HepG2 (cell line): ENCODE data around the gene KAT14. TPM values are rescaled to one million over a fixed set of nuclear protein-coding genes. Genes with fewer than 3 reads are reported as not detected.

ENCODE experiments used
- CCDC6 ChIP-seq: sonication (generic); formaldehyde crosslinking; IDR thresholded peaks from 2 replicates; pipeline ENCODE4 v1.8.1; 2022; ENCODE audit warnings: mild to moderate bottlenecking, missing genetic modification reagents, moderate library complexity
- FOSL1 ChIP-seq: sonication (generic); formaldehyde crosslinking; IDR thresholded peaks from 2 replicates; pipeline ENCODE4 v1.9.0; 2021; ENCODE audit warnings: missing genetic modification reagents, borderline replicate concordance
- GABPA ChIP-seq, 2 experiments: IDR thresholded peaks; 2 replicates each; pipeline ENCODE4 v1.6.1; 2011 to 2016; ENCODE audit warnings: low read depth in 2 of 2, low read length in 1 of 2, missing biosample characterization in 1 of 2, missing genetic modification characterization in 1 of 2
- GABPB1 ChIP-seq: IDR thresholded peaks from 2 replicates; pipeline ENCODE4 v1.6.1; 2016; ENCODE audit warnings: mild to moderate bottlenecking, missing genetic modification reagents, moderate library complexity, missing compliant biosample characterization
- GZF1 ChIP-seq: sonication (generic); formaldehyde crosslinking; IDR thresholded peaks from 2 replicates; pipeline ENCODE4 v1.5.1; 2020; ENCODE audit warnings: mild to moderate bottlenecking, missing genetic modification reagents
- HNF4A ChIP-seq: sonication (generic); formaldehyde crosslinking; IDR thresholded peaks from 2 replicates; pipeline ENCODE4 v1.4.0; 2020; ENCODE audit warnings: missing genetic modification reagents
- KAT7 ChIP-seq: IDR thresholded peaks from 2 replicates; pipeline ENCODE4 v1.6.1; 2018; ENCODE audit warnings: borderline replicate concordance, missing compliant biosample characterization
- NFYB ChIP-seq: sonication (generic); formaldehyde crosslinking; IDR thresholded peaks from 2 replicates; pipeline ENCODE4 v1.4.0; 2020; ENCODE audit warnings: missing genetic modification reagents
- SIX1 ChIP-seq: sonication (generic); formaldehyde crosslinking; IDR thresholded peaks from 2 replicates; pipeline ENCODE4 v1.4.0; 2020; ENCODE audit warnings: missing genetic modification reagents, borderline replicate concordance
- SOX13 ChIP-seq, 3 experiments: fragments of 450-650 bp in 1 of 3; sonication (generic) in 1 of 3; formaldehyde crosslinking in 1 of 3; IDR thresholded peaks in 2 of 3; conservative IDR thresholded peaks in 1 of 3; 2 replicates each; pipeline versions ENCODE4 v1.5.0 to v1.6.1; 2016 to 2020; ENCODE audit warnings: antibody characterized with exemption in 1 of 3, mild to moderate bottlenecking in 1 of 3, missing compliant biosample characterization in 1 of 3, missing genetic modification reagents in 1 of 3, moderate library complexity in 1 of 3
- ZFP1 ChIP-seq: IDR thresholded peaks from 2 replicates; pipeline ENCODE4 v1.6.1; 2016
- ZFY ChIP-seq: sonication (generic); formaldehyde crosslinking; IDR thresholded peaks from 2 replicates; pipeline ENCODE4 v1.4.0; 2020; ENCODE audit warnings: missing genetic modification reagents
- ZFYVE20 ChIP-seq: sonication (generic); formaldehyde crosslinking; IDR thresholded peaks from 2 replicates; pipeline ENCODE4 v1.8.0; 2023; ENCODE audit warnings: low read depth, mild to moderate bottlenecking, moderate library complexity, missing genetic modification reagents, borderline replicate concordance
- ZNF136 ChIP-seq: sonication (generic); formaldehyde crosslinking; IDR thresholded peaks from 2 replicates; pipeline ENCODE4 v1.8.1; 2022; ENCODE audit warnings: low read depth, mild to moderate bottlenecking, moderate library complexity, missing genetic modification reagents
- ZNF317 ChIP-seq: sonication (generic); formaldehyde crosslinking; IDR thresholded peaks from 2 replicates; pipeline ENCODE4 v1.5.0; 2020; ENCODE audit warnings: mild to moderate bottlenecking, missing genetic modification reagents
- ZNF431 ChIP-seq: sonication (generic); formaldehyde crosslinking; IDR thresholded peaks from 2 replicates; pipeline ENCODE4 v1.9.0; 2022; ENCODE audit warnings: missing genetic modification reagents, low read depth, mild to moderate bottlenecking, borderline replicate concordance
- ZNF543 ChIP-seq: sonication (generic); formaldehyde crosslinking; IDR thresholded peaks from 2 replicates; pipeline ENCODE4 v1.4.0; 2020; ENCODE audit warnings: mild to moderate bottlenecking, missing genetic modification reagents
- polyA plus RNA-seq, 8 experiments: library from polyadenylated mRNA; depleted of rRNA in 3 of 8; stranded (reverse) in 7 of 8; unstranded in 1 of 8; fragments of >200 nt; fragmentation: Illumina TruSeq in 4 of 8; extraction: Trizol in 4 of 8; gene quantifications; 2 replicates each; pipeline versions ENCODE4 v1.2.1 to v1.2.3, GENCODE V29; 2011 to 2016; ENCODE audit warnings: low read depth in 4 of 8, missing spikeins in 1 of 8, mixed read lengths in 1 of 8; ENCODE audit not compliant: insufficient read depth in 1 of 8
- total RNA-seq, 5 experiments: library from RNA; depleted of rRNA; stranded (reverse); fragments of >200 nt; fragmentation: Illumina TruSeq; extraction: Trizol; gene quantifications; 2 replicates each; pipeline ENCODE4 v1.2.3, GENCODE V29; 2016; ENCODE audit warnings: low read depth in 1 of 5
- TF ChIP-seq, protein P1 (sequence below): IDR thresholded peaks from 2 replicates; pipeline ENCODE4 v1.4.0; 2020; ENCODE audit warnings: mild to moderate bottlenecking, missing genetic modification reagents
- TF ChIP-seq, protein P2 (sequence below): sonication (generic); formaldehyde crosslinking; IDR thresholded peaks from 2 replicates; pipeline ENCODE4 v1.8.1; 2023; ENCODE audit warnings: mild to moderate bottlenecking, moderate library complexity, missing genetic modification reagents
- TF ChIP-seq, protein P3 (sequence below): sonication (generic); formaldehyde crosslinking; IDR thresholded peaks from 2 replicates; pipeline ENCODE4 v1.9.0; 2021; ENCODE audit warnings: missing genetic modification reagents, mild to moderate bottlenecking, borderline replicate concordance
- TF ChIP-seq, protein P4 (sequence below): sonication (generic); formaldehyde crosslinking; conservative IDR thresholded peaks from 2 replicates; pipeline ENCODE4 v1.4.0; 2020; ENCODE audit warnings: missing genetic modification reagents

Gene KAT14
- total and polyA plus RNA-seq, 2 of the 13 experiments (the other 11 are each of a cell fraction or from before 2014, with no cell fraction given) = 5.1 to 15.1 TPM

DNA sequence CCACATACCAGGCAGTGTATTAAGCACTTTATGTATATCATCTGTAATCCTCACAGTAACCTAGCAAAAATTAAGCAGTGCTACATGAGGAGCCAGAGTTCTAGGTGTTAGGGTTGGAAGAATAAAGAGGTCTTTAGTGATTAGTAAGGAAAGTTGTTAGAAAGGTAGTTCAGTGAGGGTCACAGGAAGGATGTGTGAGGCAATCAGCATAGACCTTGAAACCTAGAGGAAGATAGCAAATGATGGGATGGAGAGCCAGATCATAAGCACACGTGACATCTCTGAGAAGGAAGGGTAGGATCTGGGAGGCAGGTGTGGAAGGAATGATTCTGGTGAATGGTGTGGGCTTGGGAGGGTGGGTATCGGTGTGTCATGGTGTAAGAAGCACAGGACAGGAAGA is 2.2 kb downstream of the KAT14 start (continued):
- TF ChIP-seq ZFYVE20 = no peak
- TF ChIP-seq SOX13 (IDR thresholded peaks at IDR 0.05) = no peak
- TF ChIP-seq SOX13 (CRISPR knock-in tag; conservative IDR thresholded peaks at IDR 0.05 in 1 of 2, IDR thresholded peaks at IDR 0.05 in 1 of 2) = 0 out of 4 replicates have a peak, but pooled peaks of 1 of the 2 experiments have one; percentile 7
- TF ChIP-seq, protein P1, sequence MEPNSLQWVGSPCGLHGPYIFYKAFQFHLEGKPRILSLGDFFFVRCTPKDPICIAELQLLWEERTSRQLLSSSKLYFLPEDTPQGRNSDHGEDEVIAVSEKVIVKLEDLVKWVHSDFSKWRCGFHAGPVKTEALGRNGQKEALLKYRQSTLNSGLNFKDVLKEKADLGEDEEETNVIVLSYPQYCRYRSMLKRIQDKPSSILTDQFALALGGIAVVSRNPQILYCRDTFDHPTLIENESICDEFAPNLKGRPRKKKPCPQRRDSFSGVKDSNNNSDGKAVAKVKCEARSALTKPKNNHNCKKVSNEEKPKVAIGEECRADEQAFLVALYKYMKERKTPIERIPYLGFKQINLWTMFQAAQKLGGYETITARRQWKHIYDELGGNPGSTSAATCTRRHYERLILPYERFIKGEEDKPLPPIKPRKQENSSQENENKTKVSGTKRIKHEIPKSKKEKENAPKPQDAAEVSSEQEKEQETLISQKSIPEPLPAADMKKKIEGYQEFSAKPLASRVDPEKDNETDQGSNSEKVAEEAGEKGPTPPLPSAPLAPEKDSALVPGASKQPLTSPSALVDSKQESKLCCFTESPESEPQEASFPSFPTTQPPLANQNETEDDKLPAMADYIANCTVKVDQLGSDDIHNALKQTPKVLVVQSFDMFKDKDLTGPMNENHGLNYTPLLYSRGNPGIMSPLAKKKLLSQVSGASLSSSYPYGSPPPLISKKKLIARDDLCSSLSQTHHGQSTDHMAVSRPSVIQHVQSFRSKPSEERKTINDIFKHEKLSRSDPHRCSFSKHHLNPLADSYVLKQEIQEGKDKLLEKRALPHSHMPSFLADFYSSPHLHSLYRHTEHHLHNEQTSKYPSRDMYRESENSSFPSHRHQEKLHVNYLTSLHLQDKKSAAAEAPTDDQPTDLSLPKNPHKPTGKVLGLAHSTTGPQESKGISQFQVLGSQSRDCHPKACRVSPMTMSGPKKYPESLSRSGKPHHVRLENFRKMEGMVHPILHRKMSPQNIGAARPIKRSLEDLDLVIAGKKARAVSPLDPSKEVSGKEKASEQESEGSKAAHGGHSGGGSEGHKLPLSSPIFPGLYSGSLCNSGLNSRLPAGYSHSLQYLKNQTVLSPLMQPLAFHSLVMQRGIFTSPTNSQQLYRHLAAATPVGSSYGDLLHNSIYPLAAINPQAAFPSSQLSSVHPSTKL (CRISPR knock-in tag) = peak; percentile 58
- TF ChIP-seq GABPA (IDR thresholded peaks at IDR 0.05; ENCODE audit: low read depth, low read length) = no peak
- TF ChIP-seq GABPA (CRISPR knock-in tag; IDR thresholded peaks at IDR 0.05; ENCODE audit: low read depth) = no peak
- TF ChIP-seq ZFY (CRISPR knock-in tag) = no peak
- no peak for TF ChIP-seq SIX1
- TF ChIP-seq, protein P2, sequence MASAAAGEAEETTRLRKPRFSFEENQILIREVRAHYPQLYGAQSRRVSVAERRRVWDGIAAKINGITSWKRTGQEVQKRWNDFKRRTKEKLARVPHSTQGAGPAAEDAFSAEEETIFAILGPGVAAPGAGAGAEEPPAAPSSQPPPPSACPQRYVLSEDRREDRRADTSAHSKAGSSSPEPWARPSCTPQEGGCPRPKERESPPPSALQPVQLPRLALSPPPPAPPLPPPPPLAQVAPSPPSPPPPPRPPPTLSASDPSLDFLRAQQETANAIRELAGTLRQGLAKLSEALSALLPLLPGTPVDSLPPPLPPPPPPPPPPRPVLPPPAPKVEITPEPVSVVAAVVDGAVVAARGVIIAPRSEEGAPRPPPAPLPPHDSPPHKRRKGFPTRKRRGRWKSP (CRISPR knock-in tag) = no peak
- no peak for TF ChIP-seq ZNF317
- TF ChIP-seq, protein P3, sequence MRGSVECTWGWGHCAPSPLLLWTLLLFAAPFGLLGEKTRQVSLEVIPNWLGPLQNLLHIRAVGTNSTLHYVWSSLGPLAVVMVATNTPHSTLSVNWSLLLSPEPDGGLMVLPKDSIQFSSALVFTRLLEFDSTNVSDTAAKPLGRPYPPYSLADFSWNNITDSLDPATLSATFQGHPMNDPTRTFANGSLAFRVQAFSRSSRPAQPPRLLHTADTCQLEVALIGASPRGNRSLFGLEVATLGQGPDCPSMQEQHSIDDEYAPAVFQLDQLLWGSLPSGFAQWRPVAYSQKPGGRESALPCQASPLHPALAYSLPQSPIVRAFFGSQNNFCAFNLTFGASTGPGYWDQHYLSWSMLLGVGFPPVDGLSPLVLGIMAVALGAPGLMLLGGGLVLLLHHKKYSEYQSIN (CRISPR knock-in tag) = no peak
- no peak for TF ChIP-seq ZNF431
- no peak for TF ChIP-seq CCDC6 (CRISPR knock-in tag)
- no peak for TF ChIP-seq NFYB (CRISPR knock-in tag)
- peak; percentile 41; the same call in 1 of the 2 replicates for TF ChIP-seq HNF4A
- no peak for TF ChIP-seq ZFP1 (CRISPR knock-in tag)
- no peak for TF ChIP-seq GZF1 (CRISPR knock-in tag)
- TF ChIP-seq ZNF543 = no peak
- no peak for TF ChIP-seq FOSL1
- no peak for TF ChIP-seq ZNF136
- TF ChIP-seq GABPB1 (CRISPR knock-in tag) = no peak
- TF ChIP-seq, protein P4, sequence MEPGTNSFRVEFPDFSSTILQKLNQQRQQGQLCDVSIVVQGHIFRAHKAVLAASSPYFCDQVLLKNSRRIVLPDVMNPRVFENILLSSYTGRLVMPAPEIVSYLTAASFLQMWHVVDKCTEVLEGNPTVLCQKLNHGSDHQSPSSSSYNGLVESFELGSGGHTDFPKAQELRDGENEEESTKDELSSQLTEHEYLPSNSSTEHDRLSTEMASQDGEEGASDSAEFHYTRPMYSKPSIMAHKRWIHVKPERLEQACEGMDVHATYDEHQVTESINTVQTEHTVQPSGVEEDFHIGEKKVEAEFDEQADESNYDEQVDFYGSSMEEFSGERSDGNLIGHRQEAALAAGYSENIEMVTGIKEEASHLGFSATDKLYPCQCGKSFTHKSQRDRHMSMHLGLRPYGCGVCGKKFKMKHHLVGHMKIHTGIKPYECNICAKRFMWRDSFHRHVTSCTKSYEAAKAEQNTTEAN (CRISPR knock-in tag) = no peak
- TF ChIP-seq KAT7 (CRISPR knock-in tag) = no peak
